ENCODE measurements around the gene KIAA0513. TPM values are rescaled to one million over a fixed set of nuclear protein-coding genes. Genes with fewer than 3 reads are reported as not detected.

Gene KIAA0513
- total RNA-seq, 1 donor from 2014 or later, result 0.62 TPM

DNA sequence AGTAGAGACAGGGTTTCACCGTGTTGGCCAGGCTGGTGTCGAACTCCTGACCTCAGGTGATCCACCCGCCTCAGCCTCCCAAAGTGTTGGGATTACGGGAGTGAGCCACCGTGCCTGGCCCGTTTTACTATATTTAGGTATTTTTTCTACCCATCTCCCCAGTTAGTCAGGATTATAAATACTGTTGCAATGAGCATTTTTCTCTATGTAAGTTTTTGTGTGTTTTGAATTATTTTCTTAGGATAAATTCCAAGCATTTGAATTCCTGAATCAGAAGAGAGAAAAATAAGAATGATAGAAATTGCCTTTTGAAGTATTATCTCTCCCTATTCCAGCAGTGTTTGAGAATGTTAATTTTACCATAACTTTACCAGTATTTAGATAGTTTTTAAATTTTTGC lies 36.6 kb downstream of the KIAA0513 start:
- peaks cover 12% of the 10 kb centered on the region for H3K27me3 Mint-ChIP-seq
- H3K36me3 Mint-ChIP-seq (ENCODE audit: low read depth), result no peaks in the 10 kb centered on the region
- CTCF ChIA-PET, result no interaction called here
- no peak for ATAC-seq (ENCODE audit: low read depth)
- H3K9me3 Mint-ChIP-seq, result no peaks in the 10 kb centered on the region
- intact Hi-C loops (cut with micrococcal nuclease), result no loop called here
- DNase-seq, result no peak
- H3K4me1 Mint-ChIP-seq, result peaks cover 5% of the 10 kb centered on the region
- POLR2A ChIA-PET, result no interaction called here
- TF ChIP-seq, protein P1, sequence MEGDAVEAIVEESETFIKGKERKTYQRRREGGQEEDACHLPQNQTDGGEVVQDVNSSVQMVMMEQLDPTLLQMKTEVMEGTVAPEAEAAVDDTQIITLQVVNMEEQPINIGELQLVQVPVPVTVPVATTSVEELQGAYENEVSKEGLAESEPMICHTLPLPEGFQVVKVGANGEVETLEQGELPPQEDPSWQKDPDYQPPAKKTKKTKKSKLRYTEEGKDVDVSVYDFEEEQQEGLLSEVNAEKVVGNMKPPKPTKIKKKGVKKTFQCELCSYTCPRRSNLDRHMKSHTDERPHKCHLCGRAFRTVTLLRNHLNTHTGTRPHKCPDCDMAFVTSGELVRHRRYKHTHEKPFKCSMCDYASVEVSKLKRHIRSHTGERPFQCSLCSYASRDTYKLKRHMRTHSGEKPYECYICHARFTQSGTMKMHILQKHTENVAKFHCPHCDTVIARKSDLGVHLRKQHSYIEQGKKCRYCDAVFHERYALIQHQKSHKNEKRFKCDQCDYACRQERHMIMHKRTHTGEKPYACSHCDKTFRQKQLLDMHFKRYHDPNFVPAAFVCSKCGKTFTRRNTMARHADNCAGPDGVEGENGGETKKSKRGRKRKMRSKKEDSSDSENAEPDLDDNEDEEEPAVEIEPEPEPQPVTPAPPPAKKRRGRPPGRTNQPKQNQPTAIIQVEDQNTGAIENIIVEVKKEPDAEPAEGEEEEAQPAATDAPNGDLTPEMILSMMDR (IDR thresholded peaks at IDR 0.05), result no peak
- no peak overlapping the region for H3K4me3 Mint-ChIP-seq
- H3K27ac Mint-ChIP-seq, result no peak overlapping the region

DNA sequence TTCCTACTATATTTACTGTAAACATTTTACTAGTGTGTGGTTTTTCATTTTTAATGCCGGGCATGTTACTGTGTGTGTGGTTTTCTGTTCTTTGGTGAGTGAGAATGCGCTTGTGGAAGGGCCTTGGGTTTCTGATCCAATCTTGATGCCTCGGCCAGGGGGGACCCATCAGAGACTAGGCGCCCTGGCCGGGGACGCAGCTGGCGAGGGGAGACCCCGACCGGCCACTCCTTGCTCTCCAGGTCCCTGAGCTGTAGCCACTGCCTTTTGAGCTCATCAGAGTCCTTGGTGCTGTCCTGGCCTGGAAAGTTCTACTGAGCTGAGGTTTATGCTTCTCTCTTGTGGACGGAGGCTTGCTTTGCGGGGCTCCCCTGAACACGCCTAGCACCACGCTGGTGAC lies 37.5 kb downstream of the KIAA0513 start:
- H3K9me3 Mint-ChIP-seq, result no peaks in the 10 kb centered on the region
- DNase-seq (no peak), ATAC-seq (ENCODE audit: low read depth) (no peak)
- H3K4me1 Mint-ChIP-seq, result peaks cover 5% of the 10 kb centered on the region
- H3K36me3 Mint-ChIP-seq (ENCODE audit: low read depth), result no peaks in the 10 kb centered on the region
- H3K27ac Mint-ChIP-seq, result no peak overlapping the region
- TF ChIP-seq, protein P1 (IDR thresholded peaks at IDR 0.05), result no peak
- ChIA-PET POLR2A (no interaction called here), CTCF (no interaction called here)
- intact Hi-C loops (cut with micrococcal nuclease), result no loop called here
- no peak overlapping the region for H3K4me3 Mint-ChIP-seq
- peaks cover 12% of the 10 kb centered on the region for H3K27me3 Mint-ChIP-seq

DNA sequence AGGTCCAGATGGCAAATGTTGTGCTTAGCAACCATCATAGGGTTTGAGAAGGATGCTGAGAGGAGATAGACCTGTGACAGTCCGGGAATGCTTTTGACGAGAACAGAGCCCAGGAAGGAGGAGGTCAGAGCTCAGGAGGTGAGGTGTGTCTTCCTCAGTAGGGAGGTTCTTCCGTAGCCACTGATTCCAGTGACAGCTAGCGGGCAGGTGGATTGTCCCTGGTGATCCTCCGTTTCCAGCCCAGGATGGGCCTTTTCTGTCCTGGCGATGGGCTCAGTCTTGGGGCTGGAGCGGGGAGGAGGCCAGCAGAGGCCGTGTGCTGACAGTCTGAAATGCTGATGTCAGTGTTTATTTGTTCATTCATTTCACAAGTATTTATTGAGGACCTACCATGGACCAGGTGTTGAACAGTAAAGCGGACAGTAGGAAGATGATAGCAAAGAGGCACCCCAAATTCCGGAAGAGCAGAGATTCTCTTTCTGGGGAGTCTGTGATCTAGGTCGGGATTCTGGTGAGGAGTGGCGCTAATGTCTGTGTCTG lies 38.8 kb downstream of the KIAA0513 start:
- ChIA-PET POLR2A (no interaction called here), CTCF (interaction anchor here (0.6 kb wide), 1 partner anchor 12 kb away, joined by 3 read pairs; no protein-coding TSS in a partner anchor)
- no peaks in the 10 kb centered on the region for H3K9me3 Mint-ChIP-seq
- H3K36me3 Mint-ChIP-seq (ENCODE audit: low read depth), result no peaks in the 10 kb centered on the region
- DNase-seq (no peak), ATAC-seq (ENCODE audit: low read depth) (no peak)
- H3K4me1 Mint-ChIP-seq, result peaks cover 5% of the 10 kb centered on the region
- intact Hi-C loops (cut with micrococcal nuclease), result no loop called here
- TF ChIP-seq, protein P1 (IDR thresholded peaks at IDR 0.05), result no peak
- peaks cover 12% of the 10 kb centered on the region for H3K27me3 Mint-ChIP-seq
- no peak overlapping the region for H3K4me3 Mint-ChIP-seq
- no peak overlapping the region for H3K27ac Mint-ChIP-seq

DNA sequence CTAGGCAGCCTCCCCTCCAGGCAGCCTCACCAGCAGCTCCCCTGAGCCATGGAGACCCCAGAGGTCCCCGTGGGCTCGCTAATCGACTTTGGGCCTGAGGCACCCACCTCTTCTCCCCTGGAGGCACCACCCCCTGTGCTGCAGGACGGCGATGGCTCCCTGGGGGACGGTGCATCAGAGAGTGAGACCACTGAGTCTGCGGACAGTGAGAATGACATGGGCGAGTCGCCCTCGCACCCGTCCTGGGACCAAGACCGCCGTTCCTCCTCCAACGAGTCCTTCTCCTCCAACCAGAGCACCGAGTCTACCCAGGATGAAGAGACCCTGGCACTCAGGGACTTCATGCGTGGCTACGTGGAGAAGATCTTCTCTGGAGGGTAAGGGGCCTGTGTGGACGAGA lies 39.4 kb downstream of the KIAA0513 start:
- intact Hi-C loops (cut with micrococcal nuclease), result no loop called here
- Mint-ChIP-seq H3K27me3 (peaks cover 9% of the 10 kb centered on the region), H3K9me3 (no peaks in the 10 kb centered on the region), H3K27ac (no peak overlapping the region), H3K4me1 (peaks cover 1% of the 10 kb centered on the region), H3K4me3 (no peak overlapping the region), H3K36me3 (ENCODE audit: low read depth) (no peaks in the 10 kb centered on the region)
- TF ChIP-seq, protein P1 (IDR thresholded peaks at IDR 0.05), result no peak
- ChIA-PET CTCF (no interaction called here), POLR2A (no interaction called here)
- DNase-seq (no peak), ATAC-seq (ENCODE audit: low read depth) (no peak)

DNA sequence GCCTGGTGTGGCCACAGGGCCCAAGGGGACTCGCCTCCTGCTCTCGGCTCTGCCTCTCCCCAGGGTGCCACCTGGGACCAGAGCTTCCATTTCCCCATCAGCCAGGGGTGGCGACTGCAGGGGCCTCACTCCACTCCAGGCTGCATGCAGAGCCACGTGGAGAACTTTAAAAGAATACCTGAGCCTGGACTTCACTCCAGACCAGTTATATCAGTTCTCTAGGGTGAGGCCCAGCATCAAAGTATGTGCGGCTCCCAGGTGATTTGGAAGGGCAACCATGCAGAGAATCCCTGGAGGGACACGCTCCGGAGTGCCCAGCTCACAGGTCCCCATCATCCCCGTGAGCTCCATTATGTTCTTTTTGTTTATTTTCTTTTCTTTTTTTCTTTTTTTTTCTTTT lies 39.8 kb downstream of the KIAA0513 start:
- intact Hi-C loops (cut with micrococcal nuclease), result no loop called here
- ChIA-PET POLR2A (interaction anchor here (0.7 kb wide), 1 partner anchor 10 kb away, joined by 3 read pairs; no protein-coding TSS in a partner anchor), CTCF (no interaction called here)
- no peak overlapping the region for H3K4me3 Mint-ChIP-seq
- H3K36me3 Mint-ChIP-seq (ENCODE audit: low read depth), result no peaks in the 10 kb centered on the region
- H3K4me1 Mint-ChIP-seq, result no peaks in the 10 kb centered on the region
- no peak overlapping the region for H3K27ac Mint-ChIP-seq
- no peaks in the 10 kb centered on the region for H3K9me3 Mint-ChIP-seq
- TF ChIP-seq, protein P1 (IDR thresholded peaks at IDR 0.05), result no peak
- no peak for DNase-seq
- peaks cover 5% of the 10 kb centered on the region for H3K27me3 Mint-ChIP-seq
- ATAC-seq (ENCODE audit: low read depth), result no peak
